GM19099 (cell line): ENCODE results near the gene RABGGTA.
A peak's percentile ranks its signal among the peaks of the same experiment; 100 is the strongest.

Experiments
- POLR2A ChIP-seq: IDR thresholded peaks from 3 replicates; pipeline ENCODE4 v1.6.1; 2011; ENCODE audit warnings: low read depth; ENCODE audit not compliant: insufficient read length; ENCODE audit errors: extremely low read depth

RABGGTA gene

GRCh38 chr14:24274101-24274543 is 2.7 kb upstream of the RABGGTA start:
- peak; percentile 17 for TF ChIP-seq POLR2A

DNA sequence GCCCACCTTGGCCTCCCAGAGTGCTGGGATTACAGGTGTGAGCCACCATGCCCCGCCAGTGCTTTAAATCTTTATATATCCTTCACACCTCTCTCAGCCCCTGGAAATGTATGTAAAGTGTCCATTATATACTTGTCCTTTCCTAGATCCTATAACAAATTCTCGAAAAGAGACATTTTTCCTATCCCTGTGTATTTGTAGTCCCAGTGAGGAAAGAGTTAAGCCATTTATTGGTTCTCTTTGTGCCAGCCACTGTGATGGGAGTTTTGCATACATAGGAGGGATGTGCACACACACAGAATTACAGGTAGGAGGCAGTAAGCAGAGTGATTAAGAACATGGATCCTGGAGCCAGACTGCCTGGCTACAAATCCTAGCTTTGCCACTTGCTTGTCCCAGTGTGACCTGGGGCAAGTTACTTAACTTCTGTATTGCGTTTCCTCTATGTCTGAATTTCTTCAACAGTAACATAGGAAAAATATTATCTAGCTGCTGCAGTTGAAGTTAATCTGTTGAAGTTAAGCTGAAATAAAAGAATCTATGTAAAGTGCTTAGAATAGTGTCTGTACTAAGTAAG is 2.1 kb upstream of the RABGGTA start:
- TF ChIP-seq POLR2A, result no peak

DNA sequence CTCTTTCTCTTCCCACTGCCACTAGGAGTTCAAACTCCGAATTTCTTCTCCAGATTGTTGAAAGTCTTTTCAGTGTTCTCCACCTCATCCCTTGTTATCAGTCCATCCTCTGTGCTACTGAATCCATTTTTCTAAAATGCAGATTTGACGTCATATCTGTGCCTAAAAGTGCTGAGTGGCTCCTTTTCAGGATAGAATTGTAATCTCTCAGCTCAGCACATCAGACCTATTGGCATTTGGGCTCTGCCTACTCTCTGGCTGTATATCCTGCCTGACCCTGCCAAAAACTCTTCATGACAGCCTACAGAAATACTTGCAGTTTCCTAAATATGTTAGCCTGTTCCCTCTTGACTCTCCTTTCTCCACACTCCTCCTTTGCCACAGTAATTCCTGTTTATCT is 1.1 kb upstream of the RABGGTA start:
- TF ChIP-seq POLR2A, result no peak

GRCh38 chr14:24271834-24272263 is 452 bp upstream of the RABGGTA start:
- no peak for TF ChIP-seq POLR2A

DNA sequence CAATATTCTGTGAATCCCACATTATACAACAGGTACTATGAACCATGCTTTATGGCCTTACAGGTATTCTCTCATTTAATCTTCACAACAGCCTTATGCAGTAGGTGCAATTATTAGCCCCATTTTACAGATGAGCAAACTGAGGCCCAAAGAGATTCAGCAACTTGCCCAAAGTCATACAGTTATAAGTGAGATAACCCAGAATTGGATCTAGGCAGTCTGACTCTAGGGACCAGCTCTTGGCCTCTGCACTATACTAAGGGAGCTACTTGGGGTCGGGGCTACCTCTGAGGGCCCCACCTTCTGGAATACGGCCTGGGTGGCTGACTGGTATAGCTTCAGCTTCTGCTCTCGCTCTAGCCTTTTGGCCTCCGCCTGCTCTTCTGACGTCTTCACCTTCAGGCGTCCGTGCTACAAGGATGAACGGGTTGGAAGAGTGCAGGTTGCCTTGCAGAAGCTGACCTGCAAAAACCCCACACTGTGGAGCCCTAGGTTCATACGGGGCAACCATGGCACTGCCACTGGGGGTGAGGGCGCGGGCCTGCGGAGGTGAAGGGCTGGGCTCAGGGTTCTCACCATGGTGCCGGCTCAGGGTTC is 762 bp downstream of the RABGGTA start:
- TF ChIP-seq POLR2A, result no peak

- no peak for TF ChIP-seq POLR2A
These were observed 1.4 kb downstream of the RABGGTA start for GRCh38 chr14:24269910-24270536.

DNA sequence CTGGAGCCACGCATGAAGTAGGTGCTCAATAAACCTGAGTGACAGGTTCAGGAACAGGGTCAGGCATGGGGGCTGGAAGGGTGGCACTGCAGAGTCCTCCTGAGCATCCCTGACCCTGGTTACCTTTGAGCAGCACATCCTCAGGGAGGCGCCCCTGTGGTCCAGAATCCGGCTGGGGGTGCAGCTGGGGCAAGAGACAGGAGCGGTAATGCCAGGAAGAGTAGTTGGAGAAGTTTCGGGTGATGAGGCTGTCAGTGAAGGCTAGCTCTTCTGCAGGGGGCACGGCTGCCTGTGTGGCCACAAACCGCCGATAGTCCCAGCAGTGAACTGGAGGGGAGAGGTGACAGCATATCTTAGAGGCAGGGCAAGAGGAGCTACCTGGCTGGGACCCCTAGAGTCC is 2.0 kb downstream of the RABGGTA start:
- no peak for TF ChIP-seq POLR2A

DNA sequence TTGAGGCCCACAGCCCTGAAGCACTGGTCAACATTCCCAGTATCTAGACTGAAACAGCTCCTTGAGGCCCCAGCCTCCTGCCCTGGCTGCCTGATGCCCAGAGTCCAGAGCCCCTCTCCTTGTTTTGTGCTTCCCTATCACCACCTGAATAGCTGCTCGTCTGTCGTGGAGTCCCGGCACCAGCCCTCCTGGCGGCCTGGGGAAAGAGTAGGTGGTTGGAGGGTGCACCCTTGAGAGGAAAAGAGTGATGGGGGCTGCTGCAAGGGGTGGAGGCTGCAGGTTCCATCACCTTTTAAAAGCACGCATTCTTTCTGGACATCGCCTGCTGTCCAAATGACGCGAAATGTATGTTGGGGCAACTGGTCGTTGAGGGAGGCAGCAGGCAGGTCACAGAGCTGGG is 3.2 kb downstream of the RABGGTA start:
- no peak for TF ChIP-seq POLR2A

DNA sequence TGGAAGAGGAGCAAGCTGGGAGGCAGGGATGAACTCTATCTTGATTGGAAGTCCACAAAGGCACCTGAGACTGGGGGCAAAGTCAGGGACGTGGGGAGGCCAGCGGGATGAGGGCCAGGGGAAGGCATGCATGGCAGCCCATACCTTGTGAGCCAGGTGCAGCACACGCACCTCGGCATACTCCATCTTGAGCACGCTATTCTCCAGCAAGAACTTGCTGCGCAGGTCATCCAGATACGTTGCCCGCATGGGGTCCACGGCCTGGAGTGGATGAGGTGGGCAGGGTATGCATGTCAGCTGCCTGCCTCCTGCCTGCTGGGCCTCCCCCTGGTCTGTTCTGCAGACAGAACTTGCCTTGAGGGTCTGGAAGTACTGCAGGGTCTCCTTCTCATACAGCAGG is 3.9 kb downstream of the RABGGTA start:
- no peak for TF ChIP-seq POLR2A

GRCh38 chr14:24266344-24267244 is 4.8 kb downstream of the RABGGTA start:
- no peak for TF ChIP-seq POLR2A

DNA sequence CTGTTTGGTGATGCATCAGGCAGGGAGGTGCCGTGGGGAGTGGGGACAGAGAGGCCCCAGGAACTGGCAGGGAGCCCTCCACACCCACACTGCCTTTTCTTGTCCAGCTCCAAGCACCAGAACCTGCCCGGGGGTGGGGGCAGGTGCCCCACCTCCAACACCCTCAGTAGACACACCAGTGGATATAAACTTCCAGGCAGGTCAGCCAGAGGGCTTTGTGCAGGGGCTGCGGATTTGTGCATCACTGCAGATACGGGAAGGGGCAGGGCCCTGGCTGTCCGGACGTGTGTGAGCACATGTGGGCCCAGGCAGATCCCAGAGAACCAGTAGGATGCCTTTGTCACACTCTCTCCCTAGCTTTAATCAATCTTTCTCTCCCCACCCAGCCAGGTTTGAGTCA is 7.1 kb downstream of the RABGGTA start:
- no peak for TF ChIP-seq POLR2A

DNA sequence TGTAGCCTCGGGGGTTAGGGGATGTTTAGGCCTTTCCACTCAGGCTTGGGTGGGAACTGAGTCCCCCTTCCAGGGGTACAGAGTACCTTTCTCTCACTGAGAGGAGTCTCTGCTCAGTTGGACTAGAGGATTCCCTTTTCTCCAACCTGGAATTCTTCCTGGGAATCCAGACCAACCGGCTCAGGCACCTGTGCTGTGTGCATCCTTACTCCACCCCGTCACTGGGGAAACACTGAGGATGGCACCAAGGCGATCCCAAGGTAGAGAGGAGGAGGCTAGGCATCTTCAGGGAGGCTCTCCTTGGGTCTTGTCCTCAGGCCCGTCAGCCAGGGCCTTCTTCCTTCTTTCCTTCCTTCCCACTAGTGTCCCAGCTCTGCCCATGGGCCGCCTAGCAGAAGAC is 7.5 kb downstream of the RABGGTA start:
- TF ChIP-seq POLR2A, result no peak

- TF ChIP-seq POLR2A, result no peak
These were observed 8.3 kb downstream of the RABGGTA start, which contains the start of gene TGM1 for GRCh38 chr14:24262821-24263733. Gene TGM1 (minus strand): TSS chr14:24263177. CDS start chr14:24262352, 825 bp downstream.

GRCh38 chr14:24261969-24262327 is 9.4 kb downstream of the RABGGTA start:
- TF ChIP-seq POLR2A, result no peak
